SK-N-SH (cell line): Measurements from ENCODE around the gene UBE2D1.

Experiments used
- CTCF ChIP-seq: fragments of 200-600 bp; sonication (generic); IDR thresholded peaks from 2 replicates; pipeline ENCODE4 v1.6.1; 2017; ENCODE audit warnings: antibody characterized with exemption, mild to moderate bottlenecking, moderate library complexity
- ELF1 ChIP-seq: IDR thresholded peaks from 2 replicates; pipeline ENCODE4 v1.4.0; 2012
- EP300 ChIP-seq, 2 experiments: IDR thresholded peaks; 2 replicates each; pipeline versions ENCODE4 v1.4.0 to v1.6.1; 2012; ENCODE audit warnings: borderline replicate concordance in 1 of 2, low read depth in 1 of 2, low read length in 1 of 2
- GABPA ChIP-seq: IDR thresholded peaks from 2 replicates; pipeline ENCODE4 v1.4.0; 2012; ENCODE audit warnings: low read depth, mild to moderate bottlenecking
- NRF1 ChIP-seq: IDR thresholded peaks from 2 replicates; pipeline ENCODE4 v1.6.1; 2012; ENCODE audit warnings: low read depth, mild to moderate bottlenecking, low read length
- POLR2AphosphoS5 ChIP-seq: IDR thresholded peaks from 2 replicates; pipeline ENCODE4 v1.6.1; 2012; ENCODE audit warnings: low read depth, low read length
- RAD21 ChIP-seq: IDR thresholded peaks from 2 replicates; pipeline ENCODE4 v1.6.1; 2012; ENCODE audit warnings: mild to moderate bottlenecking, low read length
- RCOR1 ChIP-seq: fragments of 150-350 bp; IDR thresholded peaks from 2 replicates; pipeline ENCODE4 v1.6.1; 2017; ENCODE audit warnings: antibody characterized with exemption, low read length
- SIN3A ChIP-seq: IDR thresholded peaks from 2 replicates; pipeline ENCODE4 v1.6.1; 2012; ENCODE audit warnings: low read depth, mild to moderate bottlenecking, low read length, moderate library complexity, borderline replicate concordance
- TAF1 ChIP-seq: IDR thresholded peaks from 2 replicates; pipeline ENCODE4 v1.6.1; 2012; ENCODE audit warnings: low read depth, mild to moderate bottlenecking, low read length, moderate library complexity, borderline replicate concordance
- TEAD4 ChIP-seq: IDR thresholded peaks from 2 replicates; pipeline ENCODE4 v1.4.0; 2012; ENCODE audit warnings: mild to moderate bottlenecking, borderline replicate concordance; ENCODE audit not compliant: insufficient read depth
- USF2 ChIP-seq: fragments of 150-350 bp; IDR thresholded peaks from 2 replicates; pipeline ENCODE4 v1.6.1; 2017; ENCODE audit warnings: antibody characterized with exemption, low read length, low read depth, borderline replicate concordance
- YY1 ChIP-seq: IDR thresholded peaks from 2 replicates; pipeline ENCODE4 v1.4.0; 2012; ENCODE audit warnings: low read depth, mild to moderate bottlenecking

GRCh38 chr10:58322072-58322834, 12.6 kb upstream of the UBE2D1 start:
- TF ChIP-seq EP300 (IDR thresholded peaks at IDR 0.05; ENCODE audit: borderline replicate concordance in 1 of 2, low read depth in 1 of 2, low read length in 1 of 2) (no peak), CTCF (no peak), POLR2AphosphoS5 (no peak), ELF1 (no peak), RCOR1 (no peak), YY1 (no peak), NRF1 (no peak), SIN3A (no peak), RAD21 (no peak), TAF1 (no peak), USF2 (no peak), GABPA (no peak), TEAD4 (no peak)
